Neuron (in vitro differentiated cells): Measurements from ENCODE around the gene CRY2.
"Not testable (repeated sequence)": the region's sequence is repeated elsewhere in the genome, so short reads cannot be mapped to it uniquely, and the experiment has no call there.

Experiments used
- H2AFZ ChIP-seq: one replicate; pipeline ENCODE4 v1.6.1; 2013; ENCODE audit warnings: low read depth, mild to moderate bottlenecking, inconsistent platforms, low read length, moderate library complexity
- H3K27me3 ChIP-seq: one replicate; pipeline ENCODE4 v1.6.1; 2013; ENCODE audit warnings: low read length; ENCODE audit not compliant: insufficient read depth
- H3K36me3 ChIP-seq: one replicate; pipeline ENCODE4 v1.6.1; 2013; ENCODE audit warnings: low read length; ENCODE audit not compliant: insufficient read depth
- H3K4me1 ChIP-seq: one replicate; pipeline ENCODE4 v1.6.1; 2013; ENCODE audit warnings: low read length; ENCODE audit not compliant: insufficient read depth
- H3K4me3 ChIP-seq: 2 replicates; pipeline ENCODE4 v1.5.1; 2013; ENCODE audit warnings: mild to moderate bottlenecking, low read length, moderate library complexity
- H3K9me3 ChIP-seq: one replicate; pipeline ENCODE4 v1.6.1; 2013; ENCODE audit warnings: low read length

The CRY2 gene

GRCh38 chr11:45806937-45807791 is 40.1 kb upstream of the CRY2 start:
- Histone ChIP-seq H3K4me3 (peak overlapping the region; percentile 4), H3K36me3 (peaks cover 29% of the 10 kb centered on the region), H3K9me3 (no peaks in the 10 kb centered on the region), H3K4me1 (peaks cover 29% of the 10 kb centered on the region), H2AFZ (no peak overlapping the region), H3K27me3 (peaks cover 14% of the 10 kb centered on the region)

- Histone ChIP-seq H3K27me3 (peaks cover 8% of the 10 kb centered on the region), H3K36me3 (peaks cover 32% of the 10 kb centered on the region), H2AFZ (no peak overlapping the region), H3K4me3 (no peak overlapping the region), H3K9me3 (no peaks in the 10 kb centered on the region), H3K4me1 (peaks cover 29% of the 10 kb centered on the region)
Observed at GRCh38 chr11:45807792-45808238, 39.5 kb upstream of the CRY2 start.

GRCh38 chr11:45808427-45808826 is 38.8 kb upstream of the CRY2 start:
- H3K4me3 ChIP-seq, H2AFZ ChIP-seq, H3K27me3 ChIP-seq, H3K9me3 ChIP-seq: not testable (repeated sequence)
- H3K4me1 ChIP-seq: peaks cover 29% of the 10 kb centered on the region
- H3K36me3 ChIP-seq: peaks cover 32% of the 10 kb centered on the region

GRCh38 chr11:45809456-45810395 is 37.5 kb upstream of the CRY2 start:
- Histone ChIP-seq H3K27me3 (no peaks in the 10 kb centered on the region), H3K9me3 (no peaks in the 10 kb centered on the region), H3K36me3 (peaks cover 32% of the 10 kb centered on the region), H2AFZ (no peak overlapping the region), H3K4me3 (no peak overlapping the region), H3K4me1 (peaks cover 23% of the 10 kb centered on the region)

GRCh38 chr11:45810431-45811108 is 36.7 kb upstream of the CRY2 start:
- H2AFZ ChIP-seq: no peak overlapping the region
- no peak overlapping the region for H3K4me3 ChIP-seq
- H3K4me1 ChIP-seq: peaks cover 23% of the 10 kb centered on the region
- H3K9me3 ChIP-seq: no peaks in the 10 kb centered on the region
- no peaks in the 10 kb centered on the region for H3K27me3 ChIP-seq
- H3K36me3 ChIP-seq: peaks cover 32% of the 10 kb centered on the region

- Histone ChIP-seq H3K36me3 (peaks cover 32% of the 10 kb centered on the region), H3K27me3 (no peaks in the 10 kb centered on the region), H3K9me3 (no peaks in the 10 kb centered on the region), H2AFZ (no peak overlapping the region), H3K4me3 (no peak overlapping the region), H3K4me1 (peaks cover 18% of the 10 kb centered on the region)
Observed at GRCh38 chr11:45811109-45811435, 36.2 kb upstream of the CRY2 start.

- Histone ChIP-seq H3K36me3 (peaks cover 32% of the 10 kb centered on the region), H2AFZ (no peak overlapping the region), H3K4me1 (peaks cover 11% of the 10 kb centered on the region), H3K9me3 (no peaks in the 10 kb centered on the region), H3K27me3 (no peaks in the 10 kb centered on the region), H3K4me3 (no peak overlapping the region)
Observed at GRCh38 chr11:45811571-45812290, 35.5 kb upstream of the CRY2 start.

GRCh38 chr11:45812581-45813548 is 34.4 kb upstream of the CRY2 start:
- Histone ChIP-seq H3K4me3 (no peak overlapping the region), H2AFZ (no peak overlapping the region), H3K9me3 (no peaks in the 10 kb centered on the region), H3K4me1 (peaks cover under 1% of the 10 kb centered on the region), H3K27me3 (no peaks in the 10 kb centered on the region), H3K36me3 (peaks cover 32% of the 10 kb centered on the region)

- Histone ChIP-seq H3K27me3 (no peaks in the 10 kb centered on the region), H3K4me3 (no peak overlapping the region), H2AFZ (no peak overlapping the region), H3K36me3 (peaks cover 18% of the 10 kb centered on the region), H3K4me1 (no peaks in the 10 kb centered on the region), H3K9me3 (no peaks in the 10 kb centered on the region)
Observed at GRCh38 chr11:45815747-45816146, 31.5 kb upstream of the CRY2 start.

- no peak overlapping the region for H2AFZ ChIP-seq
- H3K4me1 ChIP-seq: no peaks in the 10 kb centered on the region
- no peaks in the 10 kb centered on the region for H3K9me3 ChIP-seq
- no peaks in the 10 kb centered on the region for H3K27me3 ChIP-seq
- H3K4me3 ChIP-seq: no peak overlapping the region
- H3K36me3 ChIP-seq: peaks cover 9% of the 10 kb centered on the region
Observed at GRCh38 chr11:45816614-45817013, 30.7 kb upstream of the CRY2 start.

- no peak overlapping the region for H2AFZ ChIP-seq
- H3K27me3 ChIP-seq: no peaks in the 10 kb centered on the region
- no peaks in the 10 kb centered on the region for H3K4me1 ChIP-seq
- no peak overlapping the region for H3K4me3 ChIP-seq
- H3K9me3 ChIP-seq: no peaks in the 10 kb centered on the region
- peaks cover 3% of the 10 kb centered on the region for H3K36me3 ChIP-seq
Observed at GRCh38 chr11:45817191-45817590, 30.1 kb upstream of the CRY2 start.
